GM12872 (cell line): ENCODE results near the gene P2RY2.

ENCODE experiments used
- CTCF ChIP-seq: IDR thresholded peaks from 3 replicates; pipeline ENCODE4 v1.5.1; 2011; ENCODE audit warnings: low read depth, mild to moderate bottlenecking, low read length, moderate library complexity; ENCODE audit not compliant: insufficient read depth

The P2RY2 gene

GRCh38 chr11:73226297-73227006, 8.4 kb downstream of the P2RY2 start:
- TF ChIP-seq CTCF, result no peak

GRCh38 chr11:73227571-73228211, 9.6 kb downstream of the P2RY2 start:
- TF ChIP-seq CTCF, result no peak

GRCh38 chr11:73228268-73229134, 10.4 kb downstream of the P2RY2 start:
- no peak for TF ChIP-seq CTCF

- no peak for TF ChIP-seq CTCF
Measured at GRCh38 chr11:73229321-73229895, 11.3 kb downstream of the P2RY2 start.

- no peak for TF ChIP-seq CTCF
Measured at GRCh38 chr11:73229896-73230875, 12.1 kb downstream of the P2RY2 start.

GRCh38 chr11:73230931-73231330, 12.8 kb downstream of the P2RY2 start:
- no peak for TF ChIP-seq CTCF
